NCI-H526 (cell line): Measurements from ENCODE around the gene NEU4.
"Not testable (repeated sequence)": the region's sequence is repeated elsewhere in the genome, so short reads cannot be mapped to it uniquely, and the experiment has no call there.

ENCODE experiments used
- DNase-seq, 2 experiments: peaks; one replicate each; lab custom pipeline; 2025; lab: John Stamatoyannopoulos, UW

The NEU4 gene

GRCh38 chr2:241775223-241776177 lies 33.5 kb upstream of the NEU4 start:
- no peak for DNase-seq

- peak in 1 of 2 experiments; percentile 57 for DNase-seq
Observed at GRCh38 chr2:241776336-241777169, 32.4 kb upstream of the NEU4 start, which contains the start of gene GAL3ST2. Gene GAL3ST2 (plus strand): TSS chr2:241776822. CDS start chr2:241776956, 134 bp downstream.

DNA sequence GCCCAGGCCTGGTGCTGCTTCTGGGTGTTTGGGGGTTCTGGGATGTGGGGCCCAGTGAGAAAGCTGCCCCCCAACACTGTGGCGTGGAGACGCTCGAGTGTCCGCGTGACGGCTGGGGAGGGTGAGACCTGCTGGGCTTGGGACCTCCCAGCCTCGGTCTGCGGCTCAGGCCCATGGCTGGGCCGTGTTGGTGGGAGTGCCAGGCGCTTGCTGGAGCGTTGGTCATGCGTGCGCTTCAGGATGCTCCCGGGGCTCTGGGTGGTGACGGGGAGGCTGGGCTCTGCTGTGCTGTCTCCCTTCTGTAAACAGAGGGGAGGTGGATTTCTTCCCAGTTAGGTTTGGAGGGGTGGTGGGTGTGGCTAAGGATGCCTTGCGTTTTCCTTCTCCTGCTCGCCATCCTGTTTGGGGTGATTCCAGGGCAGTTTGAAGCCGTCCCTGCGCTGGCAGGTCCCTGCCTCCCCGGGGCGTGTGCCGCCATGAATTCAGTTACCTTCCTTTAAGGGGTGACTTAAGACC lies 31.8 kb upstream of the NEU4 start:
- no peak for DNase-seq

DNA sequence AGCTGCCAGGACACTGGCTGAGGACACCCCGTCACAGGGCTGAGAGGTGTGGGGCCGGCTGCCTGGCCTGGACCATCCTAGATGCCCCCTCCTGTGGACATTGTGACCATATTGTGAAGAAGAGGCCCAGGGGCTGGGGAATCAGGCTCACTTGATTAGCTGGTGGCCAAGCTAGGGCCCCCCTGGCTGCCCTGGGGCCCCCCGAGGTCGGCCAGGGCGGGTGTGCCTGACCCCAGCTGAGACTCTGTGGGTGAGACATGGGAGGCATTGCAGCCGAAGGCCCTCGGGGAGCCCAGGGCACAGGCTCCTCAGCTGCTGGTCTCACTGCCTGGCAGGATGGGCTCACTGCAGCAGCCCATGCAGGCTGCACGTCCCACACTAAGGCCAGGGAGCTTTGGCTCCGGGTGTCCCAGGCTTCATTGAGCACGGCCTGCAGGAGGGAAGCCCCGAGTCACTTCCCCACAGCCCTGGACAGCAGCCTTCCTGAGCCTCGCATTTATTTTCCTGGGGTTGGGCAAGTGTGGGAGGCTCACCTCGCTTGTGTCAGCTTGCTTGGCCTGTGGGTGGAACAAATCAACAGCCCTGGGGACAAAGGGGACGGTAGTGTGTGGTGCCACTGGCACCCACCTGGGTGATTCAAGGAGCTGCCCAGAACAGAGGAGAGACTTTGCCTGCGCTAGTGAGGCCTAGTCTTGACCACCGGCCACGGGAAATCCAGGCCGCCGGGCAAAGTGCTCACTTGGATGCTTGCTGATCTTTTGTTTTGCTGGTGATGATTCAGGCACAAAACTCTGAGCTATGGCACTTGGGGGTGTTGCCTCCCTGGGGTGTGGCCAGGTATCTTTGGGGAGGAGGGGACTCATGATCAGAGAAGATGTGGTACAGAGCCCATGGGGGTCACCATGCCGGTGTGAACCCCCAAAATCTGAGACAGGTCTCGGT lies 31.0 kb upstream of the NEU4 start:
- no peak for DNase-seq

- DNase-seq, result no peak
Observed at GRCh38 chr2:241780939-241781569, 27.9 kb upstream of the NEU4 start.

- DNase-seq, result not testable (repeated sequence)
Observed at GRCh38 chr2:241782053-241782452, 26.9 kb upstream of the NEU4 start.

DNA sequence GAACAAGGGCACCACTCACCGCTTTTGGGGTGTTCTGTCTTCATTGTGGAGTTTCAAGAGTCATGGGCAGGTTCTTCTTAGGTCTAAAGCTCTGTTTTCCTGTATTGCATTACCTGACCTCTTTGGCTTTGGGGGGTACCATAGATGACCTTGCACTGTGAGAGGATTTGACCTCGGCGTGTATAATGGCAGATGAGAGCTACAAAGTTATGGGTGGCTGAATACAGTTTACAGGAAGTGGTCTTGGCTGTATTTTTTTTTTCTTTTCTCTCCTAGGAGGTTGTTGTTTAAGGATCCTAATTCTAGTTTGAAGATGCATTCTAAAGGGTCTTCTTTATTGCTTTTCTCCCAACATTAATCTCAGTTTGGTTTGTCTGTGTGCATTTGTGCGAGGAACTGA lies 20.9 kb upstream of the NEU4 start:
- no peak for DNase-seq

DNA sequence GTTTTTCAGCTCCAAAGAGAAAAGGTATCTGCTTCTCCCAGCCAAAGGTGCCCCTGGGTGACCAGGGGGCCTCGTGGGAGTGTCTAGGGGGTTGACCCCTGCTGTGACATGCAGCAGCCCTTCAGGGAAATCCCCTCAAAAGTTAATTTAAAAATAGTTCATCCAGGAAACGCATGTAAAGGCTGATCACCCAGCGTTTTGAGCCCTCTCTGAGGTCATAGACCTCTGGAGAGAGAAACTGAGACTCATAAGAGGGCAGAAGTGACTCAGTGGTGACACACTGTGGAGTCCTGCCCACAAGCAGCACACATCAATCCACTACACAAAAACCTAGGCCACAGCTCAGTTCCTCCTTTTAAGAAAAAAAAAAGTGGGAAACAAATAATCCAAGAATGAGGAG lies 20.4 kb upstream of the NEU4 start:
- DNase-seq, result no peak

GRCh38 chr2:241791385-241791784 lies 17.6 kb upstream of the NEU4 start:
- DNase-seq, result not testable (repeated sequence)

- no peak for DNase-seq
Observed at GRCh38 chr2:241793385-241793784, 15.6 kb upstream of the NEU4 start.

DNA sequence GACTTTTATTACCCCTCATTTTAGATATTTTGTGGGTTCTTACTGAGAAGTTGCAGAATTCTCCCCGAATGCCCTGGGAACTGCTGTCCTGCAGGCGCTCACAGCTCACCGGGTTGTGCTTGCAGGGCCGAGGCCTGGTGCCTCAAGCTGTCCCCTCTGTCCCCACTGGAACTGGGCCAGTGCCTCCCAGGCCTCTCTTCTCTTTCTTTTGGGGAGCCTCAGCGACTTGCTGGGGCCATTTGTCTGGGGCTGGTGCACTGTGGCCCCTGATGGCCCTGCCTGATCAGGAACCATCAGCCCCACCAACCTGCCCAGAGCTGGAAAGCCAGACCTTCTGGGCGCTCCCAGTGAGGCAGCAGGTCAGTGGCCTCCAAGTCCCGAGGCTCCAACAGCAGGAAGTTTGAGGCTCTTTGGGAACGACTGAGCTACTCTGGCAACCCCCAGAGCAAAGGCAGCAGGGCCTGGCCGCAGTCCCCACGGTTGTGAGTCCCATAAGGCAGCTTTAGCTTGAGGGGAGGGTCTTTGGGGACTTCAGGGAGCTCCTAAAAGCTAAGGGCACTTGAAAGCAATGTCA lies 14.7 kb upstream of the NEU4 start:
- no peak for DNase-seq

- no peak for DNase-seq
Observed at GRCh38 chr2:241795021-241795999, 13.7 kb upstream of the NEU4 start.

DNA sequence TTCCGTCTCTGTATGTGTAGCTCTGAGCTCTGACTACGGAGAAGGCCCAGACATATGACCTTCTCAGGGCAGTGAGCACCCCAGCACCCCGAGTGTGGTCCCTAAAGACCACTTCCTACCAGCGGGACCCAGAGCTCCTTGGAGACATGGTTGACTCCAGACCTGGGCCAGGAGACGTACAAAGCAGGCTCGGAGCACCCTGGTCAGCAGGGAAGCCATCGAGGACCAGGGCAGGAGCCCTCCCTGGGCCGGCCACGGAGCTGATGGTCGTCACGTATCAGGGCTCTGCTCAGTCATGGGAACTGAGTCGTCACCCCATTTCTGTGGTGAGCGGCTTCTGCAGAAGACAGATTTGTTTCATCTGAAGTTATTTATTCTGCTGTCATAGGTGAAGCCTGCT lies 12.8 kb upstream of the NEU4 start:
- no peak for DNase-seq

DNA sequence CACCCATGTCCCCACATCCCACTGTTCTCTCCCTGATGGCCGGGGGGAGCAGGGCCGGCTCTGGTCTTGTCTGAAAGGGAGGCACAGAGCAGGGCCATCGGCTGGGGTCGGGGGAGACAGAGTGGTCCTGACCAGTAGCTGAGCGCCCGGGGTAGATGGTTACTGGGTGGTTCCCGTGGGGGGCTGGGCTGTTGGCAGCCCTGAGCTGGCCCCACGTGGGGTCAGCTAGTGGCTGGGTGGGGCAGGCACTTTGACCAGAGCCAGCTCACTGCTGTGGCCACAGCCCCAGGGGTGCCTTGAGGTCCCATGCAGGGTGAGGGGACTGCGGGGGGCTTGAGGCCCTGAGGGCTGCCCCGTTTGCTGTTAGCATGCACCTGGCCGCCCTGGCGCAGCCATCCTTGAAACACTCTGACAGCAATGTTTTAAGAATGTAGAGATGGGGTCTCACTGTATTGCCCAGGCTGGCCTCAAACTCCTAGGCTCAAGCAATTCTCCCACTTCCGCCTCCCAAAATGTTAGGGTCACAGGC lies 12.3 kb upstream of the NEU4 start:
- DNase-seq, result no peak

DNA sequence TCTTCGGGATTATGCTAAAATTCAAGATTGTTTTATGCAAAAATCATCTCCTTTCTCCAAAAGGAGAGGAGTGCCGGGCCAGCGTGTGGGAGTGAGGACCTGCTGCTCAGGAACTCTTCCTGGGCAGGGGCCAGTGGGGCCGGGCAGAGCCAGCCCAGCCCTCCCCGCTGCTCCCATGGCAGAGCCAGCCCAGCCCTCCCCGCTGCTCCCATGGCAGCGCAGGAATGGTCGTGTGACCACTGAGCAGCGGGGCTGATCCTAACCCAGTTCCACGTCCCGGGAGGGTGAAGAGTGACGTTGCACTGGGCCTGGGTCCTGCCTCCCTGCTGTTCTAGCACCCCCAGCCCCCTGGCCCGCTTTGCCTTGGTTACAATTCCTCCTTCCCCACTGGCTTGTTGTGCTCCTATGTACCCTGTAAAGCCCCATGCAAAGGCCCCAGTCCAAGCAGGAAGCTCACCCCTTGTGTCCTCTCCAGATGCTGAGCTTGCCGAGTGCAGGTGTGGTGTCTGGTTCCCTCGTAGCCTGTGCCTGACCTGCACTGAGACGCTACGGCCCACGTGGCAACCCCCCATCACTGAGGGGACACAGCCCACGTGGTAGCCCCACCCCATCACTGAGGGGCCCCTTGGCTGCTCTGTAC lies 11.4 kb upstream of the NEU4 start:
- DNase-seq, result no peak

- DNase-seq, result no peak
Observed at GRCh38 chr2:241798081-241798630, 10.8 kb upstream of the NEU4 start.

DNA sequence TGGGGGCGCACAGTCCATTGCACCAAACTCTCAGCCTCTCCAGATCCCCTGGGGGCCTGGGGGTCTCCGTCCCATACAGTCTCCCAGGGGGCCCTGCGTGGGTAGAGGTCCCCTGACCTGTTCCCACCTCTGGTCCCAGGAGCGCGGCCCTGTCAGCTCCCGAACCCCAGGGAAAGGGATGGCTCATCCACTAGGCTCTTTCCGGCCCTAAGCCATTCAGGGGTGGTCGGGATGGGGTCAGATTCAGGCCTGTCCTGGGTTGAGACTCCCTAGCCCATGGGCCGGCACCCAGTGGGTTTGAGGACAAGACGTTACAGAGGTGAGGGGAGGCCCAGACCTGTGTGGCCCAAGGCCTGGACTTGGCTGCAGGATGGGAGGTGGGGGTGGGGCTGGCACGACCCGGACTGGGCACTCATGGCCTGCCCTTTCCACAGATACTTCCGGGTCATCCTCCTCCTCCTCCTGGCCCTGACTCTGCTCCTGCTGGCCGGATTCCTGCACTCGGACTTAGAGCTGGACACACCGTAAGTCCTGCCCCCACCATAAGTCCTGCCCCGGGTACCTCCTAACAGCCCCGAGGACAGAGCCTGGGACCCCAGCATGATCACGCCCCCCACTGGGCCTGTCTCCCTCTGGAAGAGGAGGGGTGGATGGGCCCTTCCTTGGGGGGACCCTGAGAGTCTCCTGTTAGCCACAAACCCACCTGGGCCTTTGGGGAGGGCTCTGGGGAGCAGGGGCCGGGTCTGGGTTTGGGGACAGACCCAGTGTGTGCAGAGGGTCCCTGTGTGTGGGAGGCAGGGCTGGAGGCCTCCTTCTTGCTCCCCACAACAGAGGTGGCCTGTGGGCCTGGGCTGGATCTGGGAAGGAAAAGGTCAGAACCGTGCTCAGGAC lies 10.1 kb upstream of the NEU4 start:
- no peak for DNase-seq
